Ishikawa (cell line): ENCODE data around the gene CNN3.

ENCODE experiments used
- CEBPB ChIP-seq: IDR thresholded peaks from 2 replicates; pipeline ENCODE4 v1.6.1; 2012
- CREB1 ChIP-seq: IDR thresholded peaks from 2 replicates; pipeline ENCODE4 v1.6.1; 2012; ENCODE audit warnings: low read depth
- NFIC ChIP-seq: IDR thresholded peaks from 2 replicates; pipeline ENCODE4 v1.6.1; 2012
- REST ChIP-seq: IDR thresholded peaks from 2 replicates; pipeline ENCODE4 v1.6.1; 2012; ENCODE audit warnings: low read depth, mild to moderate bottlenecking
- TEAD4 ChIP-seq: IDR thresholded peaks from 2 replicates; pipeline ENCODE4 v1.6.1; 2012
- USF1 ChIP-seq: IDR thresholded peaks from 2 replicates; pipeline ENCODE4 v1.6.1; 2012
- YY1 ChIP-seq: IDR thresholded peaks from 2 replicates; pipeline ENCODE4 v1.6.1; 2012; ENCODE audit warnings: low read depth
- ZBTB7A ChIP-seq: IDR thresholded peaks from 2 replicates; pipeline ENCODE4 v1.6.1; 2012; ENCODE audit warnings: low read depth

GRCh38 chr1:94863919-94864318, 63.0 kb downstream of the CNN3 start:
- TF ChIP-seq NFIC (no peak; the same call in 1 of the 2 replicates), REST (no peak), ZBTB7A (no peak), CEBPB (no peak), TEAD4 (peak; percentile 83), CREB1 (no peak), USF1 (0 out of 2 replicates have a peak, but pooled peaks have one; percentile 41), YY1 (no peak)
